Muscle layer of duodenum (tissue), 2 donors: ENCODE measurements around the gene ATXN1L.
"Not testable (repeated sequence)": the region's sequence is repeated elsewhere in the genome, so short reads cannot be mapped to it uniquely, and the experiment has no call there.

Source experiments
- H3K27ac ChIP-seq: one replicate; pipeline ENCODE4 v1.7.0; 2013; ENCODE audit warnings: mild to moderate bottlenecking, low read length
- H3K27me3 ChIP-seq: one replicate; pipeline ENCODE4 v1.7.0; 2013; ENCODE audit warnings: low read depth, mild to moderate bottlenecking, control low read depth, low read length
- H3K36me3 ChIP-seq, 2 donors: one replicate each; pipeline ENCODE4 v1.7.0; 2013; ENCODE audit warnings: low read length in 2 of 2, control low read depth in 1 of 2, mild to moderate bottlenecking in 1 of 2; ENCODE audit not compliant: insufficient read depth in 2 of 2, control insufficient read depth in 1 of 2
- H3K4me1 ChIP-seq, 2 donors: one replicate each; pipeline ENCODE4 v1.7.0; 2013; ENCODE audit warnings: low read length in 2 of 2, mild to moderate bottlenecking in 2 of 2, control low read depth in 1 of 2, moderate library complexity in 1 of 2; ENCODE audit not compliant: insufficient read depth in 2 of 2, control insufficient read depth in 1 of 2
- H3K4me3 ChIP-seq, 2 donors: one replicate each; pipeline ENCODE4 v1.7.0; 2013; ENCODE audit warnings: low read length in 2 of 2, low read depth in 1 of 2, mild to moderate bottlenecking in 1 of 2
- H3K9me3 ChIP-seq, 2 donors: one replicate each; pipeline ENCODE4 v1.7.0; 2013; ENCODE audit warnings: low read length in 2 of 2, control low read depth in 1 of 2, mild to moderate bottlenecking in 1 of 2; ENCODE audit not compliant: control insufficient read depth in 1 of 2
- donor health status: healthy.

Gene ATXN1L

DNA sequence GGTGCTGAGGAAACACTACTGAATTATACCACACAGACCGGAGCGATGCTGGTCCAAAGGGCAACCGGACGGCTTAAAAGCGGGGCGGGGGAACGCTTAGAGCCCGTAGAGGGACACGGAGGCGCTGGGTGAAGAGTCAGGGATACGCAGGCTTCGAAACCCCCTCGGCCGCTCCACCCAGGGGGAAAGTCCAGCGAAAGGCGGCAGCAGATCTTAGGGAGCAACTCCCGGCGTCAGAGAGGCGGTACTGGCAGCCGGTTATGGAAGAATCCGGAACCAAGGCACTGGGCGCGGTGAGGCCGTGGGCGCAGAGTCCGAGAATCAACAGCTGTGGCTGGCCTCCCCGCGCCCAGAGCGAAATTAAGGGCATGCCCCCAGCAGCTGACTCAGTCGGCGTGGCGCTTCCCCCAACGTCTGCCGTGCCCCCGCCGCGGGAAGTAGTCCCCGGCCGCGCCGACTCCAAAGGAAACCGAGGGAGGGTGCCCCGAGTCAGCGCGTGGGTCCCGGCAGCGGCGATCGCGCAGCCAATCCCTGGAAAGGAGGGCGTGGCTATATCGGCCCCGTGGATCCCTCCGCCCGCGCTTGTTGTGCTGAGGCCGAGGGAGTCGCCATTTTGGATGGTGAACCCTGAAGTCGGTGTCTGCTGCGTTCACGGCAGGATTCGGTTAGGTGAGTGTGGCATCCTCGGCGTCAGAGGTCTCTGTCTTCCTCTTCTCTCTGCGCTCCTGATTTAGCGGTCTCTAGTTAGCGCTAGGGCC lies 49.3 kb downstream of the ATXN1L start, which contains the start of gene IST1:
Gene IST1 (plus strand): TSS at position 611 of the 758 bp plus-strand sequence. CDS start 20,110 bp downstream, outside the sequence.
- H3K27ac ChIP-seq, result peak within 1 kb of the TSS; percentile 99
- H3K9me3 ChIP-seq, result no peaks in the 10 kb centered on the region
- peaks cover 0 to 5% of the 10 kb centered on the region in 2 donors for H3K36me3 ChIP-seq
- no peaks in the 10 kb centered on the region for H3K27me3 ChIP-seq
- peaks cover 0 to 25% of the 10 kb centered on the region in 2 donors for H3K4me1 ChIP-seq
- peak within 1 kb of the TSS; percentile 81 to 92 for H3K4me3 ChIP-seq

DNA sequence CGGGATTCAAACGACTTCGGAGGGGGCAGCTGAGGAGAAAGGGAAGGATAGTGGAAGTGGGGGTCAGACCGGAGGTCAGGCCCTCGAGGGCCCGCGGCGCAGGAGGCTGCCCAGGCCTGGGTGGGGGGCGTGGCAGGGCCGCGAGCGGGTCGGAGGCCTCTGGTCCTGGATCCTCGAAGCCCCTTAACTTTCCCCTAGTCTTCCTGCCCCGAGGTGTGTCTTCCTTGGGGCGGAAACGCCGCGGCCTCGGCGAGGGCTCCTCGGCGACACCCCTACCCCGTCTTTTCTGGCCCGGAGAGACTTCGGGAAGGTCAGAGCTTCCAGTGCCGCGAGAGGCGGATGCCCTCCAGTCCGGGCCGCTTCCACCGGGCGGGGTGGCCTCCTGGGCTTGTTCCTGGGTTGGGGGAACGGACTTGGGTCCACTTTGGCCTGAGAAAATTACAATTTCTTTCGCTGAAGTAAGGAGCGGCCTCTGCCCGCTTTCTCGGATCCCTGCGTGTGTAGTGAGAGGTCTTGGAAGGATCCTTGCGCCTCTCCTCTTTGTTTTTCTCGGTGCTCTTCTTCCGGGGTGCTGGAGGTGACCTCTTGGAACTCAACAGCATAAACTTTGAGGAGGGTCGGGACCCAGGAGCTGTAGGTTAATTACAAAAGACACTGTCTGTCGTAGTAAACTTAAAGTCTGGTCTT lies 50.0 kb downstream of the ATXN1L start:
- Histone ChIP-seq H3K27ac (peak overlapping the region; percentile 99), H3K4me3 (peak overlapping the region; percentile 81 to 92), H3K9me3 (no peaks in the 10 kb centered on the region), H3K36me3 (peaks cover 0 to 5% of the 10 kb centered on the region in 2 donors), H3K27me3 (no peaks in the 10 kb centered on the region), H3K4me1 (peaks cover 0 to 25% of the 10 kb centered on the region in 2 donors)

DNA sequence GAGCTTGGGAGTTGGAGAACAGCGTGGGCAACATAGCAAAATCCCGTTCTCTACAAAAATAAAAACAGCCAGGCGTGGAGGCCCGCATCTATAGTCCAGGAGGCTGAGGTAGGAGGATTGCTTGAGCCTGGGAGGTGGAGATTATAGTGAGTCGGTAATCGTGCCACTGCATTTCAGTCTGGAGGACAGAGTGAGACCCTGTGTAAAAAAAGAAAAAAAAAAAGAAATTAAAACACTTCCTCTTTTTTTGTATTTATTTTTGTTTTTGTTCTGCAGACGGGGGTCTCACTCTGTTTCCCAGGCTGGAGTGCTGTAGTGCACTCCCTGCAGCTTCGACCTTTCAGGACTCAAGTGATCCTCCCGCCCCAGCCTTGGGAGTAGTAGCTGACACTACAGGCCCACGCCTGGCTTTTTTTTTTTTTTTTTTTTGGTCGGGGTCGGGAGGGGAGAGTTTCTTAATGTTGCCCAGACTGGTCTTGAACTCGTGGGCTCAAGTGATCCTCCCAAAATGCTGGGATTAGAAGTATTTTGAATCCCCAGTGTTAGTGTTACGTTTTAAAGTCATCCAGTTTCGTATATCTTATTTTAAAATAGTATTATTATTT lies 51.1 kb downstream of the ATXN1L start:
- peaks cover 0 to 25% of the 10 kb centered on the region in 2 donors for H3K4me1 ChIP-seq
- H3K36me3 ChIP-seq, result peaks cover 0 to 5% of the 10 kb centered on the region in 2 donors
- H3K27ac ChIP-seq, result peak overlapping the region; percentile 99
- no peaks in the 10 kb centered on the region for H3K9me3 ChIP-seq
- H3K27me3 ChIP-seq, result no peaks in the 10 kb centered on the region
- H3K4me3 ChIP-seq, result peak overlapping the region; percentile 81 to 92

DNA sequence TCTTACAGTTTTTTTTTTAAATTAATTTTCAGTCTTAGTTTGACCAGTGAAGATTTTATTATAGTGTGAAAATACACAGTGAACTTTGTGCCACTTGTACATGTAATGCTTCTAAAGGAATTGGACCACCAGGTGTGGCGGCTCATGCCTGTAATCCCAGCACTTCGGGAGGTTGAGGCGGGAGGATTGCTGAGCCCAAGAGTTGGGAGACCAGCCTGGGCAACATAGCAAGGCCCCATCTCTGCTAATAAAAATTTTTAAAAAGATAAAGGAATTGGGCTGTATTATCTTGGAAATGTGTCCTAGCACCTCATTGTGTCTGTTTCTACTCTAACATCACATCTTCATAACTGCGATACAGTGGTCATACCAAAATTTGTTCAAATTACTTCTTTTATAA lies 53.4 kb downstream of the ATXN1L start:
- H3K27me3 ChIP-seq, result no peaks in the 10 kb centered on the region
- no peak overlapping the region for H3K4me3 ChIP-seq
- H3K27ac ChIP-seq, result no peak overlapping the region
- H3K36me3 ChIP-seq, result peaks cover 0 to 5% of the 10 kb centered on the region in 2 donors
- peaks cover 0 to 25% of the 10 kb centered on the region in 2 donors for H3K4me1 ChIP-seq
- no peaks in the 10 kb centered on the region for H3K9me3 ChIP-seq

DNA sequence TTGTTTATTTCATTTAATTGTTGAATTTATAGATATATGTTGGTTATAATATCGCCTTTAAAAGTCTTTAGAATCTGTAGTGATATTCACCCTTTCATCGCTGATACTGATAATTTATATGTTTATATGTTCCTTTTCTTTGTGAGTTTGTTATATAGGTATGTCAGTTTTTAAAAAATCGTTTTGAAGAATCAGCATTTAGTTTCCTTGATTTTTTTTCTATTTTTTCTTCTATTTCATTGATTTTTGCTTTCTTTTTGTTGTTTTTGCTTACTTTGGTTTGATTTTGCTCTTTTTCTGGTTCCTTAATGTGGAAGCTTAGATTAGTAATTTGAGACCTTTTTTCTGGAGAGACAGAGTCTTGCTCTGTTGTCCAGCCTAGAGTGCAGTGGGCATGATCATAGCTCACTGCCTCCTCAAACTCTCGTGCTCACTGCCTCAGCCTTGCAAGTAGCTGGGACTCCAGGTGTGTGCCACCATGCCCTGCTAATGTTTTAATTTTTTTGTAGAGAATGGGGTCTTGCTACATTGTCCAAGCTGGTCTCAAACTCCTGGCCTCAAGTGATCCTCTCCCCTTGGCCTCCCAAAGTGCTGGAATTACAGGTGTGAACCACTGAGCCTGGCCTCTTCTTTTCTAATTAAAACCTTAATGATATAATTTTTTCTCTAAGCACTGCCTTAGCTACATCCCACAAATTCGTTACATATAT lies 57.0 kb downstream of the ATXN1L start:
- H3K27me3 ChIP-seq, result no peaks in the 10 kb centered on the region
- H3K36me3 ChIP-seq, result no peaks in the 10 kb centered on the region
- H3K4me1 ChIP-seq, result peaks cover 0 to 13% of the 10 kb centered on the region in 2 donors
- H3K4me3 ChIP-seq, result no peak overlapping the region
- no peaks in the 10 kb centered on the region for H3K9me3 ChIP-seq
- no peak overlapping the region for H3K27ac ChIP-seq

DNA sequence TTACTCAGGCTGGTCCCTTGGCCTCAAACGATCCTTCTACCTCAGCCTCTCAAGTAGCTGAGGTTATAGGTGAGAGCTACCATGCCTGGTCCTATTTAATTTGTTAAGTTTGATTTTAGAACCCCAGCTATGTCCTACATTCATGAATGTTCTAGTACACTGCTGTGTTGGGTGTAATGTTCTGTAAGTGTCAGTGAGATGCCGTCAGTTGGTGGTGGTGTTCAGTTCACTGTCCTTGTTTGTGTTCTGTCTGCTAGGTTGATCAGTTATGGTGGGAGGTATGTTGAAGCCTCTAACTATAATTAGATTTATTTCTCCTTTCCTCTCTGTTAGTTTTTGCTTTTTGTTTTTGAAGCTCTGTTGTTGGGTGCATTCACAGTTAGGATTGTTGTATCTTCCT lies 57.8 kb downstream of the ATXN1L start:
- Histone ChIP-seq H3K27me3 (no peaks in the 10 kb centered on the region), H3K36me3 (no peaks in the 10 kb centered on the region), H3K27ac (no peak overlapping the region), H3K4me1 (peaks cover 0 to 13% of the 10 kb centered on the region in 2 donors), H3K4me3 (no peak overlapping the region), H3K9me3 (no peaks in the 10 kb centered on the region)

DNA sequence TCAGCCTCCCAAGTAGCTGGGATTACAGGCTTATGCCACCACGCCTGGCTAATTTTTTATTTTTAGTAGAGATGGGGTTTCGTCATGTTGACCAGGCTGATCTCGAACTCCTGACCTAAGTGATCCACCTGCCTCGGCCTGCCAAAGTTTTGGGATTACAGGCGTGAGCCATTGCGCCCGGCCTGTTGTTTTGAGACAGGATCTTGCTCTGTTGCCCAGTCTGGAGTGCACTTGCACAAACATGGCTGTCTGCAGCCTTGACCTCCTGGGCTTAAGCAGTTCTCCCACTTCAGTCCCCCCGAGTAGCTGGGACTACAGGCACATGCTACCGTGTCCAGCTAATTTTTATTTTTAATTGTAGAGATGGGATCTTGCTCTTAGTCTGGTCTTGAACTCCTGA lies 58.5 kb downstream of the ATXN1L start:
- no peak overlapping the region for H3K4me3 ChIP-seq
- H3K9me3 ChIP-seq, result no peaks in the 10 kb centered on the region
- H3K4me1 ChIP-seq, result peaks cover 0 to 6% of the 10 kb centered on the region in 2 donors
- no peaks in the 10 kb centered on the region for H3K27me3 ChIP-seq
- H3K36me3 ChIP-seq, result peaks cover 0 to 1% of the 10 kb centered on the region in 2 donors
- H3K27ac ChIP-seq, result no peak overlapping the region

DNA sequence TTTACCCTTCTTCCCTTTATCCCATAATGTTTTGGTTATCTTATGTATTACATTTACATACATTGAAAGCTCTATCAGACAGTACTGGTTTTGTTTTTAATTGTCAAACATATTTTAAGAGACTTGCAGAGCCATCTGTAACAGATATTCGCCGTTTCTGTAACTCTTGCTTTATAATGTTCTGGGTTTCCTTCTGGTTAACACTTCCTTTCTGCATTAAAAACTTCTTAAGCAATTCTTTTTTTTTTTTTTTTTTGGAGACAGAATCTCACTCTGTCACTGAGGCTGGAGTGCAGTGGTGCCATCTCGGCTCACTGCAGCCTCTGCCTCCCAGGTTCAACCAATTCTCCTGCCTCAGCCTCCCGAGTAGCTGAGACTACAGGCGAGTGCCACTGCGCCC lies 60.0 kb downstream of the ATXN1L start:
- H3K36me3 ChIP-seq, H3K27me3 ChIP-seq, H3K4me3 ChIP-seq, H3K9me3 ChIP-seq, H3K27ac ChIP-seq, H3K4me1 ChIP-seq: not testable (repeated sequence)
